Left lung (tissue), 10 donors: ENCODE results near the gene RPS6KA2. TPM values are rescaled to one million over a fixed set of nuclear protein-coding genes. Genes with fewer than 3 reads are reported as not detected.
"Not testable (repeated sequence)": the region's sequence is repeated elsewhere in the genome, so short reads cannot be mapped to it uniquely, and the experiment has no call there.

Experiments
- ATAC-seq: fragments of 200-7000 bp; cut with Tn5 transposase; one replicate; pipeline ENCODE4 v1.9.1; 2020; ENCODE audit warnings: moderate library complexity
- DNase-seq, 4 donors: peaks; one replicate each; pipeline ENCODE4 v3.0.0-alpha.2; 2013 to 2020
- H3K27ac ChIP-seq, 2 donors: fragments of 200-600 bp; sonication (generic) in 1 of 2; one replicate each; pipeline versions ENCODE4 v1.5.0 to v1.8.0; 2020 to 2021
- H3K27me3 ChIP-seq, 2 donors: fragments of 200-600 bp; sonication (generic) in 1 of 2; one replicate each; pipeline versions ENCODE4 v1.5.0 to v1.8.0; 2020 to 2021
- H3K36me3 ChIP-seq, 2 donors: fragments of 200-600 bp; sonication (generic) in 1 of 2; one replicate each; pipeline versions ENCODE4 v1.5.0 to v1.8.0; 2020 to 2021
- H3K4me1 ChIP-seq, 2 donors: fragments of 200-600 bp; one replicate each; pipeline ENCODE4 v1.8.0; 2021
- H3K4me3 ChIP-seq, 2 donors: fragments of 200-600 bp; sonication (generic) in 1 of 2; one replicate each; pipeline versions ENCODE4 v1.5.0 to v1.8.0; 2020 to 2021; ENCODE audit warnings: mild to moderate bottlenecking in 1 of 2
- H3K9me3 ChIP-seq, 2 donors: fragments of 200-600 bp; sonication (generic) in 1 of 2; one replicate each; pipeline versions ENCODE4 v1.5.0 to v1.8.0; 2020 to 2021
- intact Hi-C, 2 donors: fragments of 100-400 bp; cut with DNase I; formaldehyde crosslinking; loops; one replicate each; pipeline versions ENCODE4 v1.11.2 to v1.14.2; 2022
- microRNA-seq, 2 donors: library from miRNA; unstranded; fragments of <30 nt; microRNA quantifications; one replicate each; pipeline ENCODE4, GENCODE V29; 2019
- polyA plus RNA-seq, 6 donors: library from polyadenylated mRNA; unstranded; fragments of 120-200 nt; gene quantifications; one replicate each; pipeline ENCODE4 v1.2.1, GENCODE V29; 2013; ENCODE audit not compliant: insufficient read length in 6 of 6
- total RNA-seq, 2 donors: library from RNA; stranded (reverse); fragmentation: NEBNext Ultra II Directional; extraction: Animal tissue kit (Norgen Biotek cat#: 25700); gene quantifications; one replicate each; pipeline ENCODE4 v1.2.1, GENCODE V29; 2021
- TF ChIP-seq, protein P1 (sequence below), 2 donors: fragments of 200-600 bp; sonication (generic) in 1 of 2; IDR thresholded peaks; one replicate each; pipeline versions ENCODE4 v1.5.0 to v1.8.0; 2021; ENCODE audit warnings: antibody characterized with exemption in 2 of 2
- donor health status: DM: no; HTN: yes; CAD: no.
- donor health status: DM: no; HTN: no; CAD: no.

RPS6KA2 gene
- total and polyA plus RNA-seq, 8 donors = 42.0 to 160 (median 48.0) TPM

DNA sequence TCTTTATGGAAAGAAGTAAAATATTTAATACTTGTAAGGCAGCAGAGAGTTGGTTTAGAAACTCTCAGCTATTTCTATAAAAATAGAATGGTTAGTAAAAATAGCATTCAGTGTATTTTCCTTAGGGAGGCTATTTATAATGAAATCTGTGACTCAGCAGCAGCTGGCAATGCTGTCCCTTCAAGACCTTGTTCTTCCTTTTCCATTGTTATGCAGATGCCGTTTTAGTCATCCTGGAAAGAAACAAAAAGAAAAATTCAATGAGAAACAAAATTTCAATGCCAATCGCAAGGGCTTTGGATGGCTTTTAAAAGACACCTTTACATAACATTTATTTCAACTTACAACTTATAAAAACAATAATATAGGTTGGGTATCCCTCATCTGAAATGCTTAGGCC is 261.8 kb downstream of the RPS6KA2 start:
- no peak overlapping the region for H3K27ac ChIP-seq
- H3K27me3 ChIP-seq = no peaks in the 10 kb centered on the region
- TF ChIP-seq, protein P1, sequence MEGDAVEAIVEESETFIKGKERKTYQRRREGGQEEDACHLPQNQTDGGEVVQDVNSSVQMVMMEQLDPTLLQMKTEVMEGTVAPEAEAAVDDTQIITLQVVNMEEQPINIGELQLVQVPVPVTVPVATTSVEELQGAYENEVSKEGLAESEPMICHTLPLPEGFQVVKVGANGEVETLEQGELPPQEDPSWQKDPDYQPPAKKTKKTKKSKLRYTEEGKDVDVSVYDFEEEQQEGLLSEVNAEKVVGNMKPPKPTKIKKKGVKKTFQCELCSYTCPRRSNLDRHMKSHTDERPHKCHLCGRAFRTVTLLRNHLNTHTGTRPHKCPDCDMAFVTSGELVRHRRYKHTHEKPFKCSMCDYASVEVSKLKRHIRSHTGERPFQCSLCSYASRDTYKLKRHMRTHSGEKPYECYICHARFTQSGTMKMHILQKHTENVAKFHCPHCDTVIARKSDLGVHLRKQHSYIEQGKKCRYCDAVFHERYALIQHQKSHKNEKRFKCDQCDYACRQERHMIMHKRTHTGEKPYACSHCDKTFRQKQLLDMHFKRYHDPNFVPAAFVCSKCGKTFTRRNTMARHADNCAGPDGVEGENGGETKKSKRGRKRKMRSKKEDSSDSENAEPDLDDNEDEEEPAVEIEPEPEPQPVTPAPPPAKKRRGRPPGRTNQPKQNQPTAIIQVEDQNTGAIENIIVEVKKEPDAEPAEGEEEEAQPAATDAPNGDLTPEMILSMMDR (IDR thresholded peaks at IDR 0.05) = no peak
- DNase-seq (no peak), ATAC-seq (no peak)
- peaks cover 0 to 44% of the 10 kb centered on the region in 2 donors for H3K36me3 ChIP-seq
- intact Hi-C loops = no loop called here
- peaks cover 0 to 6% of the 10 kb centered on the region in 2 donors for H3K4me1 ChIP-seq
- no peaks in the 10 kb centered on the region for H3K9me3 ChIP-seq
- H3K4me3 ChIP-seq = no peak overlapping the region

DNA sequence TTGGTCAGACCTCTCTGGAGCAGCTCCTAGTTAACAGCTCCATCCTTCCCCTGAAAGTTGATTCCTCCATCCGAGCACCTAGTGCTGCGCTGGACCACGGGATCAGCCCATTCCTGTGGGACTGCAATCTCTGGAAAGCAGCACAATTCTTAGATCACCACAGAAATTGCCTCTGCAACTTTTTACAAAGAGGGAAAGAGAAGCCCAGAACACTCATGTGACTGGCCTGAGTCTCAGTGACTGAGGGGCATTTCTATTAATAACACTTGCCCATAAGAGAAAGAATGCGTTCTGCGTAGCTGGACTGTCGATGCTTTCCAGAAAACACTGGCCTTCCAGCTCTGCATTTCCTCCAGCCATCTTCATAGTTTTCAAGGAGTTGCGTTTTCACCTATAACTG is 262.6 kb downstream of the RPS6KA2 start:
- TF ChIP-seq, protein P1 (IDR thresholded peaks at IDR 0.05) = no peak
- H3K4me1 ChIP-seq = peaks cover 0 to 6% of the 10 kb centered on the region in 2 donors
- H3K27me3 ChIP-seq = no peaks in the 10 kb centered on the region
- no peaks in the 10 kb centered on the region for H3K9me3 ChIP-seq
- intact Hi-C loops = no loop called here
- no peak for ATAC-seq
- no peak overlapping the region for H3K4me3 ChIP-seq
- DNase-seq = no peak
- H3K36me3 ChIP-seq = peaks cover 0 to 44% of the 10 kb centered on the region in 2 donors
- H3K27ac ChIP-seq = no peak overlapping the region

DNA sequence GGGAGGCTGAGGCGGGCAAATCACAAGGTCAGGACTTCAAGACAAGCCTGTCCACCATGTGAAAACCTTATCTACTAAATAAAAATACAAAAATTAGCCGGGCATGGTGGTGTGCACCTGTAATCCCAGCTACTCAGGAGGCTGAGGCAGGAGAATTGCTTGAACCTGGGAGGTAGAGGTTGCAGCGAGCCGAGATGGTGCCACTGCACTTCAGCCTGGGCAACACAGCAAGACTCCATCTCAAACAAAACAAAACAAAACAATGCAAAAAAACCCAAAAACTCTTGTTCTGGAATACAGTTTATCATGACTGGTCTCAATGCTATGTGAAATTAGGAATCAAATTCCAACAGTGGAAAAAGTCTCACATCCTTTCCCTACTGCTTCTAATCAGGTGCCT is 264.6 kb downstream of the RPS6KA2 start:
- DNase-seq = not testable (repeated sequence)

DNA sequence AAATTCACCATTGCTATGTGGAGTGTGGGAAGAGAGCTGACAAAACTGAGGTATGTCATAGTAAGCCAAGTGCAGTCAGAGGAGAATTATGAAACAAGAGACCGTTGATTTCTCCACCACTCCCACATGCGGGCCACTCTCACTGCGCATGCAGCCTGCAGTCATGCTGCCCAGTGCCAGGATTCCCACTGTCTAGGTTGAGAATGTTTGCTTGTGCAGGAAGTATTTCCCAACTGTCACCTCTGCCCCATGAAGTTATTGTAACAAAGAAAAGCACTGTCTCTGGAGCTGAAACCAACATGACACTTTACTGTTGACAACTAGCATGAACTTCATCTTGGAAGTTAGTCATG is 266.0 kb downstream of the RPS6KA2 start:
- no peaks in the 10 kb centered on the region for H3K9me3 ChIP-seq
- peak; percentile 54 for ATAC-seq
- no peak overlapping the region for H3K4me3 ChIP-seq
- peak overlapping the region in 1 of 2 donors; percentile 68 for H3K27ac ChIP-seq
- intact Hi-C loops = no loop called here
- peaks cover 0 to 6% of the 10 kb centered on the region in 2 donors for H3K4me1 ChIP-seq
- TF ChIP-seq, protein P1 (IDR thresholded peaks at IDR 0.05) = no peak
- H3K27me3 ChIP-seq = no peaks in the 10 kb centered on the region
- peak in 1 of 4 donors; percentile 49 for DNase-seq
- peaks cover 0 to 35% of the 10 kb centered on the region in 2 donors for H3K36me3 ChIP-seq

More for the DNA sequence above, 264.6 kb downstream of the RPS6KA2 start:
- intact Hi-C loops, H3K4me1 ChIP-seq, H3K27ac ChIP-seq, H3K27me3 ChIP-seq, ATAC-seq, H3K4me3 ChIP-seq, H3K9me3 ChIP-seq: not testable (repeated sequence)
- H3K36me3 ChIP-seq = peaks cover 0 to 35% of the 10 kb centered on the region in 2 donors

DNA sequence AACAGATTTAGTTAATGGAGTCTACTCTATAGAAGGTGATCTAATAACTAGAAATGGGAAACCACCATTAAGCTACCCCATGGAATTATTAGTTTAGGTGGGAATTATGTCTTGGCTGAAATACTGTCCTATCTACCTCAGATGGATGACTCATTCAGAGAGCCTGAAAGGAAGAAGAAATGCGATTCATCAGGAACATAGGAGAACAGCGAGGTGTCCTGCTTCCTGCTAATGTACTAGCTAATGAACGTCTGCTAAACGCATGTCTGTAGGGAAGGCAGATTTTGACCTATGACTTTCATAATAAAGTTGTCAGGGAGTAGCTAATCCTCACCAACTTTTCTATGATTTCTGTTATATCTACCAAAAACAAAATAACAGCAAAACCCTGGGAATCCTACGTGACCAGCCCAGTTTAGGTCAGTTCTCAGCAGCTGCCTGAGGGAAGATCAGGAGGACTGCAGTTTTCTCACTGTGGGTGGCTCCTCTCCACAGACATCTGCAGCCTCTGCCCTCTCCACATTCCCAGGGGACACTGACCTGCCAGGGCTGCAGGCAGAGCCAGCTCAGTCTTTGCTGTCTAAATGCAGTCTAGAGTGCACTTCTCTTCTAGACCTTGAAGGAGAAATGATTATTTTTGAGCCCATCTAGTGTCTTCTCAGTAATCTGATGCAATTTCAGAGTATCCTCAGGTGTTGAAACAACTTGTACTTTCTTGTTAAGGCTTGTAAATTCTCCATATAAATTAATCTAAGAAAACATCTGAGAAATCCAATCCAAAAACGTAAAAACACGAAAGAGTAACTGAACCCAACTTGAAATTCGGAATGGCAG is 266.6 kb downstream of the RPS6KA2 start:
- Histone ChIP-seq H3K4me3 (no peak overlapping the region), H3K9me3 (no peaks in the 10 kb centered on the region), H3K4me1 (peaks cover 0 to 6% of the 10 kb centered on the region in 2 donors), H3K36me3 (peaks cover 0 to 30% of the 10 kb centered on the region in 2 donors), H3K27me3 (no peaks in the 10 kb centered on the region), H3K27ac (peak overlapping the region in 1 of 2 donors; percentile 68)
- intact Hi-C loops = no loop called here
- TF ChIP-seq, protein P1 (IDR thresholded peaks at IDR 0.05) = no peak
- no peak for DNase-seq
- ATAC-seq = no peak

Small RNAs within 50 kb of the gene (microRNA-seq; reads per million reads assigned to microRNA genes)
- gene MIR1913 = 0.50 to 1.4 reads per million in 2 donors

Other genes with a start within 250 kb of the RPS6KA2 start
- 10 to 100 TPM; 51.4 to 56.7 TPM for gene MPC1, start 244.3 kb downstream of the RPS6KA2 start, total RNA-seq
- gene MPC1, start 244.3 kb downstream of the RPS6KA2 start, polyA plus RNA-seq = 10 to 100 TPM; 36.5 to 46.9 (median 40.1) TPM
- gene RAMACL, start 40.6 kb downstream of the RPS6KA2 start, total RNA-seq = 1 to 10 TPM; 3.2 to 6.0 TPM
- gene RAMACL, start 40.6 kb downstream of the RPS6KA2 start, polyA plus RNA-seq = 1 to 10 TPM in 1 of 6 donors, under 1 TPM in 5; 0.27 to 1.0 (median 0.38) TPM